Endodermal cell (in vitro differentiated cells): ENCODE data around the gene MMP28. TPM values are rescaled to one million over a fixed set of nuclear protein-coding genes. Genes with fewer than 3 reads are reported as not detected.

ENCODE experiments used
- DNase-seq: peaks from one replicate; pipeline ENCODE4 v3.0.0-alpha.2; 2017
- H3K27ac ChIP-seq: 2 replicates; pipeline ENCODE4 v1.5.1; 2013; ENCODE audit warnings: mild to moderate bottlenecking, low read depth, low read length, moderate library complexity
- H3K27me3 ChIP-seq: 2 replicates; pipeline ENCODE4 v1.6.1; 2013; ENCODE audit warnings: mild to moderate bottlenecking, low read length, moderate library complexity; ENCODE audit not compliant: insufficient read depth, control insufficient read depth, poor library complexity, severe bottlenecking
- H3K36me3 ChIP-seq: 2 replicates; pipeline ENCODE4 v1.7.0; 2013; ENCODE audit warnings: mild to moderate bottlenecking, low read length, moderate library complexity; ENCODE audit not compliant: control insufficient read depth, insufficient read depth
- H3K4me1 ChIP-seq: one replicate; pipeline ENCODE4 v1.7.0; 2013; ENCODE audit warnings: low read length; ENCODE audit not compliant: control insufficient read depth, insufficient read depth
- H3K4me3 ChIP-seq: 2 replicates; pipeline ENCODE4 v1.5.1; 2013; ENCODE audit warnings: mild to moderate bottlenecking, low read length, moderate library complexity
- H3K9ac ChIP-seq: 2 replicates; pipeline ENCODE4 v1.6.1; 2013; ENCODE audit warnings: mild to moderate bottlenecking, low read length, moderate library complexity; ENCODE audit not compliant: poor library complexity, severe bottlenecking; ENCODE audit errors: extremely low read depth
- H3K9me3 ChIP-seq: 2 replicates; pipeline ENCODE4 v1.6.1; 2013; ENCODE audit warnings: mild to moderate bottlenecking, low read length, moderate library complexity; ENCODE audit not compliant: control insufficient read depth
- H3K27ac Mint-ChIP-seq: 2 replicates; pipeline ENCODE4 v1.8.0; 2020; ENCODE audit warnings: mixed read lengths
- H3K27me3 Mint-ChIP-seq: 2 replicates; pipeline ENCODE4 v1.8.0; 2021; ENCODE audit warnings: mild to moderate bottlenecking, mixed read lengths; ENCODE audit not compliant: insufficient read depth
- H3K36me3 Mint-ChIP-seq: 2 replicates; pipeline ENCODE4 v1.8.0; 2020; ENCODE audit warnings: low read depth, mixed read lengths
- H3K4me1 Mint-ChIP-seq: 2 replicates; pipeline ENCODE4 v1.8.0; 2020; ENCODE audit warnings: mixed read lengths
- H3K4me3 Mint-ChIP-seq: 2 replicates; pipeline ENCODE4 v1.8.0; 2020; ENCODE audit warnings: mild to moderate bottlenecking, moderate library complexity, mixed read lengths
- H3K9me3 Mint-ChIP-seq: 2 replicates; pipeline ENCODE4 v1.8.0; 2020; ENCODE audit warnings: mild to moderate bottlenecking, mixed read lengths
- CTCF ChIP-seq: fragments of 200-600 bp; sonication (generic); conservative IDR thresholded peaks from 2 replicates; pipeline ENCODE4 v1.5.0; 2021; ENCODE audit warnings: antibody characterized with exemption, mild to moderate bottlenecking
- WGBS, 2 experiments: methylation state at CpG; one replicate each; pipeline versions ENCODE4 v1.1.5 to v1.1.7; 2013; ENCODE audit warnings: missing lambda C conversion rate in 2 of 2, mixed read lengths in 1 of 2; ENCODE audit not compliant: insufficient coverage in 1 of 2, insufficient read length in 1 of 2; 5-methylcytosine and 5-hydroxymethylcytosine counted together
- total RNA-seq, 2 donors: library from RNA; stranded (reverse); fragmentation: NEBNext Ultra II Directional in 1 of 2; extraction: Animal tissue kit (Norgen Biotek cat#: 25700) in 1 of 2; gene quantifications; 2 replicates in 1 of 2; 3 replicates in 1 of 2; pipeline ENCODE4 v1.2.1, GENCODE V29; 2021

MMP28 gene
- total RNA-seq, 2 donors from 2014 or later = not detected

- Mint-ChIP-seq H3K36me3 (peaks cover 4% of the 10 kb centered on the region), H3K27ac (no peak overlapping the region), H3K27me3 (peaks cover 72% of the 10 kb centered on the region), H3K4me1 (peaks cover 3% of the 10 kb centered on the region), H3K4me3 (no peak overlapping the region), H3K9me3 (peaks cover 4% of the 10 kb centered on the region)
- Histone ChIP-seq H3K27me3 (peaks cover 57% of the 10 kb centered on the region), H3K36me3 (no peaks in the 10 kb centered on the region), H3K9me3 (no peaks in the 10 kb centered on the region), H3K9ac (no peak overlapping the region), H3K4me3 (no peak overlapping the region), H3K27ac (no peak overlapping the region), H3K4me1 (no peaks in the 10 kb centered on the region)
- no peak for TF ChIP-seq CTCF
- no peak for DNase-seq
- WGBS, 2 experiments = 94 to 100% methylated on average over 5 to 7 of the region's 7 CpGs
Measured at GRCh38 chr17:35740216-35740615, 55.2 kb downstream of the MMP28 start.

- Histone ChIP-seq H3K27ac (no peak overlapping the region), H3K9me3 (no peaks in the 10 kb centered on the region), H3K36me3 (peaks cover 4% of the 10 kb centered on the region), H3K4me1 (no peaks in the 10 kb centered on the region), H3K27me3 (peaks cover 56% of the 10 kb centered on the region), H3K4me3 (no peak overlapping the region), H3K9ac (no peak overlapping the region)
- Mint-ChIP-seq H3K9me3 (peaks cover 4% of the 10 kb centered on the region), H3K27ac (no peak overlapping the region), H3K4me3 (no peak overlapping the region), H3K4me1 (peaks cover 3% of the 10 kb centered on the region), H3K27me3 (peaks cover 71% of the 10 kb centered on the region), H3K36me3 (peaks cover 4% of the 10 kb centered on the region)
- TF ChIP-seq CTCF = no peak
- 92 to 95% methylated on average over 3 to 5 of the region's 5 CpGs for WGBS, 2 experiments
- DNase-seq = no peak
Measured at GRCh38 chr17:35738519-35739133, 56.8 kb downstream of the MMP28 start.

GRCh38 chr17:35736236-35736635, 59.2 kb downstream of the MMP28 start:
- Mint-ChIP-seq H3K4me1 (peaks cover under 1% of the 10 kb centered on the region), H3K9me3 (peaks cover 4% of the 10 kb centered on the region), H3K27me3 (peaks cover 59% of the 10 kb centered on the region), H3K27ac (no peak overlapping the region), H3K36me3 (peaks cover 4% of the 10 kb centered on the region), H3K4me3 (no peak overlapping the region)
- DNase-seq = no peak
- 90 to 97% methylated on average over 4 to 5 of the region's 5 CpGs for WGBS, 2 experiments
- no peak overlapping the region for H3K4me3 ChIP-seq
- peaks cover under 1% of the 10 kb centered on the region for H3K4me1 ChIP-seq
- peaks cover 8% of the 10 kb centered on the region for H3K36me3 ChIP-seq
- no peaks in the 10 kb centered on the region for H3K9me3 ChIP-seq
- no peak overlapping the region for H3K9ac ChIP-seq
- H3K27me3 ChIP-seq = peaks cover 32% of the 10 kb centered on the region
- TF ChIP-seq CTCF = no peak
- H3K27ac ChIP-seq = no peak overlapping the region
